GM19467 (cell line): Measurements from ENCODE around the gene CCL4L2.
A peak's percentile ranks its signal among the peaks of the same experiment; 100 is the strongest.
"Not testable (repeated sequence)": the region's sequence is repeated elsewhere in the genome, so short reads cannot be mapped to it uniquely, and the experiment has no call there.

Experiments used
- ATAC-seq: cut with Tn5 transposase; IDR thresholded peaks from one replicate; pipeline ENCODE4 v1.9.1; 2021; ENCODE audit warnings: mild to moderate bottlenecking, moderate library complexity; ENCODE audit not compliant: unreplicated experiment

Gene CCL4L2

DNA sequence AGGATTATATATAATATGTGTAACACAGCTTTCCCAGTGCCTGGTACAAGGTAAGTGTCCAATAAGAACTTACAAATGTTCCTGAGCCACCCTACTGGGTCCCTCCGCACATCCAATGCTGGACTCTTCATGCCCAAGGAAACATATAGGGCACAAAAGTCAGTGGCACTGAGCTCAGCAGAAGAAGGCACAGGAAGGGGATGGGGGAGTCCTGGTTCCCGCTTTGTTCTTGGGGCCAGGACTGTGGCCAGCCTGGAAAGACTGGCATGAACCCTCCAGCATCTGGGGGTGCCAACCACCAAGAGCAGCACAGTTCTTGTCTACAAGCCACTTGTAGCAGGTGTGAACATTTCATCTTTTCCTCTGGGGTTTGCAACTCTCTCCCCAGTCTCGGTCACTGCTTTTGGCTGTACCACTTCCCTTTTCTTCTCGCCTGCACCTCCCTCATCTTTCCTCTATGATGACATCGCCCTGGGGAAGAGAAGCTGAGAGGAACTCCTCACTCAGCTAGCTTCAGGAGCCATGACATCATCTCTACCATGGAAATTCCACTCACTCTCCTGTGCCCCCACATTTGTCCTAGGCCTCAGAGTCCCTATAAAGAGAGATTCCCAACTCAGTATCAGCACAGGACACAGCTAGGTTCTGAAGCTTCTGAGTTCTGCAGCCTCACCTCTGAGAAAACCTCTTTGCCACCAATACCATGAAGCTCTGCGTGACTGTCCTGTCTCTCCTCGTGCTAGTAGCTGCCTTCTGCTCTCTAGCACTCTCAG, at the start of gene CCL4L2:
TSS of gene CCL4L2 (plus strand) at position 625 of the 773 bp plus-strand sequence.
- peak; percentile 63 for ATAC-seq

- not testable (repeated sequence) for ATAC-seq
Measured at GRCh38 chr17:36168836-36169235, 42.0 kb upstream of the CCL4L2 start.

- ATAC-seq: not testable (repeated sequence)
Measured at GRCh38 chr17:36176536-36176935, 34.3 kb upstream of the CCL4L2 start, which contains the start of gene TBC1D3B. Gene TBC1D3B (minus strand): TSS chr17:36176636. CDS start chr17:36175050, 1,586 bp downstream.

GRCh38 chr17:36181446-36182175, 29.3 kb upstream of the CCL4L2 start:
- not testable (repeated sequence) for ATAC-seq

- ATAC-seq: no peak
Measured at GRCh38 chr17:36182176-36183000, 28.5 kb upstream of the CCL4L2 start.

DNA sequence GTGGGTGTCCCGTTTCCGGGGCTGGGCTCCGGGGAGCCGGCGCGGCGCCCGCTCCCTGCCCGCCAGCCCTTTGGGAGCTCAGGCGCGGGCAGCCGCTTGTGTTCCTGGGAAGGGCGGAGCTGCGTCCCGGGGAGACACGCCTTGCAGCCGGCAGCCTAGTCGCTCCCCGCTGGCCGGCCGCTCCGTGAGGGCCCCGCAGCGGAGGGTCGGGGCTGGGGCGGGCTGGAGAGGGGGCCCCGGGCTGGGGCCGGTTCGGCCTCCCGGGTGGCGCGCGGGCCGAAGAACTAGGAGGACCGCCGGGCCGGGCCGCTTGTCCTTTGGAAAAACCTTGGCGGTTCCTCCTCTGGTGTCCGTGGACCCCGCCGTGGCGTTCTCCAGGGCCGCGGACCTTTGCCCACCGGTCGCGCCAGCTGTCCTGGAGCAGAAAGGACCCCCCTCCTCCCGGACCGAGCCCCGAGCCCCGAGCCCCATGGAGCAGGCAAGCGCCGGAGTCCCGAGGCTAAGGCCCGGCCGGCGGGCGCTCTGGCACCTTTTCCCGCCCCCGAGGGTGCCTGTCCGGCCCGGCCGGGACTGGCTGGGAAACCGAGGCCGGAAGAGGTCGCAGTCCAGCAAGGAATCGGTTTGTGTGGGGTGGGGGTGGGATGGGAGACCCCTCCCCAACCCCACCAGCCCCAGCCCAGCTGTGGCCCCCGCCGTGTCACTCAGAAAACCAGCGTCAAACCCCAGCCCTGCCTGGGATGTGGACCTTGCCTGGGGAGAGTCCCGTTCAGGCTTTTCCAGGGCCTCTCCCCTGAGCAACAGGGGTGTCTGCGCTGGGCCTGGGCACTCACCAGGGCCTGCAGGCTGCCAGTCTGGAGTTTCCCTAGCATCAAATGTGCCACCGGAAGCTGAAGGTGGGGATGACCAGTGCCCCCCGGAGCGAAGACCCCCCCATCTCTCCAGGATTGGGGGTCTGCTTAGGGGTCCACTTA, 27.6 kb upstream of the CCL4L2 start:
- ATAC-seq: no peak

GRCh38 chr17:36184023-36184765, 26.7 kb upstream of the CCL4L2 start:
- ATAC-seq: no peak

DNA sequence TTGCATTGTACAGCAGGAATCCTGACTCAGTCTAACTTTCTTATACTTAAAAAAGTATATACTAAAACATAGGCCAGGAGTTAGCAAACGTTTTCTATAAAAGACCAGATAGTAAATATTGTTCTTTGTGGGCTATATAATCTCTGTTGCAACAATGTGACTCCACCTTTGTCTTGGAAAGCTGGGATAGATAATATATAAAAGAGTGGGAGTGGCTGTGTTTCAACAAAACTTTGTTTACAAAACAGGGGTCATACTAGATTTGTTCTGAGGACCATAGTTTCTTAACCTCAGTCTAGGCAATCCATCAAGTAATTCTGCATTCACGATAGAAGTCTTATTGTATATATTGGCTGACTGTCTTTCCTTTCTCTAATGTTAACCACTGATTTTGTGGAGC, 25.4 kb upstream of the CCL4L2 start:
- no peak for ATAC-seq

DNA sequence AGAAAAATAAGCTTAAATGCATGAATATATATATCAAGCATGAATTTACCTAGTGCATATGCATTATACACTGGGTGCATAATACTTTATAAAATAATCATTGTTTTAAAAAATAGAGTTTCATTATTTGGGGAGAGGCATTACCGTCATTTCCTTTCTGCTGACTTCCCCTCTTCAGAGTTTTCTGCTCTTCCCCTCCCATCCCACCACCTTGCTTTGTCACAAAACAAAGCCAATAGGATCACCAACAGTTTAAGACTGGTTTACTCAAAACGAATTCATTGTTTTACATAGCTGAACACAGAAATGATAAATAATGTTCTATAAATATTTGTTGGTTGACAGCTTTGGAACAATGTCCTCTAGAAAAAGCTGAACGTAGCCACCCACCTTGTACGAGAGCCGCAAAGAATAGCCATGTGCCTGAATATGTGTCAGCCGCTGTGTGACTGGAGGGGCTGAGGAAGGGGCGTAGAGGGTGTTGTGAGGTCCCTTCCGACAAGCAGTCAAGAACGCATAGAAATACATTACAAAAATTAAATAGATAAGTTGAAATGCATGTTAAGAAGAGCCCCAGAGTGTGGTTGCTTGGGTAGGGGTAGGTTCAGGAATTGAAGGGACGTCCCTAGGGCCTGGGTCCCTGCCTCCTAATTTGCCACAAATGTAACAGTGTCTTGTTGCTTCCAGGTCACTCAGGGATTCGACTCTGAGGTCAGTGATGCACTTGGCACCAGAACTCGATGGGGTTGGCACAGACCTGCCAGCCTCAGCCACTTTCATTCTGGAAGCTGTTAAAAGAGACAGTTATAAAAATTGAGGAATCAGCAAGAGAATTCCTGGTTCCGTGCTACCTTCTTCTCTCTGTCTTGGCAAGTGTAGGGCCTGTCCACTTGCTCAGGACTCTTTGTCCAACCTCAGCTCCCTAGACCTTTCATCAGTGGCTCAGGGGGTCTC, 23.8 kb upstream of the CCL4L2 start:
- ATAC-seq: not testable (repeated sequence)

GRCh38 chr17:36187943-36188665, 22.8 kb upstream of the CCL4L2 start:
- not testable (repeated sequence) for ATAC-seq

- ATAC-seq: peak; percentile 40
Measured at GRCh38 chr17:36188891-36189306, 22.0 kb upstream of the CCL4L2 start.

DNA sequence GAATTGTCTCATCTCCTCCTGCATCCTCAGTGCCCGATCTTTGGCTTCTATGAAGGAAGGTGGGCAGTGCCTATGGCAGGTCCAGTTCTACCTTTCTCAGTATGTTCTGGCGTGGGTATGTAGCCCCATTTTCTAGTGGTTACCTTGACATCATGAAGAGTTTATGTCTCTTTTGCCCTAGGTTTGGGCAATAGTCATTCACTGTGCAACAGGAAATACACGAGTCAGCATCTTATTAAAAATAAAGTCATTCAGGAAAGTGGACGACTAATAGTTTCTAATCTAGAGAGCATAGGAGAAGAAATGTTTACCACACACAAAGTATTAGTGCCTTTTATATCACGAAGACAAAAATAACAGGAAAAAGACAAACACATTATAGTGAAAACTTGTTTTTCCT, 20.9 kb upstream of the CCL4L2 start:
- ATAC-seq: not testable (repeated sequence)

GRCh38 chr17:36190549-36191330, 20.1 kb upstream of the CCL4L2 start:
- not testable (repeated sequence) for ATAC-seq

- ATAC-seq: no peak
Measured at GRCh38 chr17:36193216-36193775, 17.6 kb upstream of the CCL4L2 start.

GRCh38 chr17:36194147-36194831, 16.6 kb upstream of the CCL4L2 start:
- ATAC-seq: not testable (repeated sequence)
